ENCODE results near the gene TRPM1.

GRCh38 chr15:31012455-31012854 lies 89.1 kb downstream of the TRPM1 start:
- TF ChIP-seq CTCF (IDR thresholded peaks at IDR 0.05) (no peak), E2F1 (CRISPR knock-in tag; IDR thresholded peaks at IDR 0.05) (no peak), NFE2L1 (CRISPR knock-in tag; IDR thresholded peaks at IDR 0.05) (no peak), JUN (CRISPR knock-in tag; IDR thresholded peaks at IDR 0.05) (no peak), HMGXB4 (CRISPR knock-in tag; IDR thresholded peaks at IDR 0.05) (no peak), GTF2I (CRISPR knock-in tag; conservative IDR thresholded peaks at IDR 0.05) (no peak), MXD4 (CRISPR knock-in tag; IDR thresholded peaks at IDR 0.05; ENCODE audit: borderline replicate concordance) (no peak), CREB1 (CRISPR knock-in tag; IDR thresholded peaks at IDR 0.05) (no peak), USF2 (CRISPR knock-in tag; IDR thresholded peaks at IDR 0.05) (no peak), ATF2 (CRISPR knock-in tag; IDR thresholded peaks at IDR 0.05; ENCODE audit: borderline replicate concordance, low read depth) (no peak), ATF6 (CRISPR knock-in tag; IDR thresholded peaks at IDR 0.05) (no peak)

Measured in WTC11 (cell line).